22Rv1 (cell line): ENCODE results near the gene CMIP.

Experiments used
- H3K27ac ChIP-seq: fragments of 450-650 bp; 2 replicates; pipeline ENCODE4 v1.5.1; 2017
- CTCF ChIP-seq: fragments of 450-650 bp; IDR thresholded peaks from 2 replicates; pipeline ENCODE4 v1.5.1; 2017; ENCODE audit warnings: mild to moderate bottlenecking
- ZFX ChIP-seq: fragments of 450-650 bp; IDR thresholded peaks from 2 replicates; pipeline ENCODE4 v1.6.1; 2017; ENCODE audit warnings: antibody characterized with exemption, borderline replicate concordance

CMIP gene

GRCh38 chr16:81477697-81478693, 33.4 kb downstream of the CMIP start:
- no peak for TF ChIP-seq CTCF
- no peak for TF ChIP-seq ZFX
- no peak overlapping the region for H3K27ac ChIP-seq

DNA sequence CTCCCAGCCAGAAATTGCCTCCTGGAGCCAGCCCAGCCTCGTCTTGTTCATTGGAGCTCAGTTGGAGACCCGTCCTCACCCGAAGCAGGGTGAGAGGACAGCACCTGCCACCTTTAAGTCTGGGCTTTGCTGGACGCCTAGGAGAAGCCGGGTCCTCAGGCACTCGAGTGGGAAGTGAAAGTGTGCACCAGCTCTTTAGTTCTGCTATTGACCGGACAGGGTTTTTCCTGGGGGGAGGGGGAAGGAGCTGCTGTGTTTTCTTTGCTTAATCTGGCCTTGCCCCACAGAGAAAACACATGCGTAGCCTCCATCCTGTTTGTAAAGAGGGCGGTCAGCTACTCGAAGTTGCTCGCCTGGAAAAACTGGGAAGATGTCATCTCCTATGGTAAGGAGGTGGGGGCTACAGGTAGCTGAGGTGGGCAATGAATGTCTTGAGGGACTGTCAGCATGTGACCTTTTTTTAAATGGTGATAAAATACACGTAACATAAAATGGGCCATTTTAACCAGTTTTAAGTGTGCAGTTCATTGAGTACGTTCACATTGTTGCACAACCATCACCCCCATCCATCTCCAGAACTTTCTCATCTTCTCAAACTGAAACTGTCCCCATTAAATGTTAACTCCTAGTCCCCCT, 34.4 kb downstream of the CMIP start:
- TF ChIP-seq ZFX = no peak
- H3K27ac ChIP-seq = no peak overlapping the region

DNA sequence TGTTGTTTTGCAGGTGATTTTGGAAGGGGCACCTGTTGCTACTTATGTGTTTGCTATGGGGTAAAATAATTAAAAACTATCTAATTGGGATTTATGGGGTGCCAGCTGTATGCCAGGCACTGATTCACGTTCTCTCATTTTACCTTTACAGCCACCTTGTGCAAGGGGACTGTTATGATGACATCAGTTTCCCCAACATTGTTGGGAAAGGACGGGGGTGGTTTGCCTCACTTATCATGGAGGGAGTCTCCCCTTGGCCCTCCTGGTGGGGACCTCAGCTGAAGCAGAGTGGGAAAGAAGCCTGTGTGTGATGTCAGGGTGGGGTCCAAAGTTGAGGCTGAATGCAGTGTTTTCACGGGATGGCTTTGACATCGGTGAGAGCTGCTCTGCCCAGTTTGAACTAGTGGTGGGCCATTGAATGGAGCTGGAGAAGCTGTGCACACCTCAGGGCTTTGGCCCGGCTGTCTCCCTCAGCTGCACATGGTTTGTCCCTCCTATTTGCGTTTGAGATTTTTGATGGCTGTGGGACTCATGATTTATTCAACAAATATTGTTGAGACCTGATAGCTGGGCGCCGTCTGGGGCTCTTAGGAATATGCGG, 36.1 kb downstream of the CMIP start:
- TF ChIP-seq ZFX (no peak), CTCF (no peak)
- no peak overlapping the region for H3K27ac ChIP-seq

DNA sequence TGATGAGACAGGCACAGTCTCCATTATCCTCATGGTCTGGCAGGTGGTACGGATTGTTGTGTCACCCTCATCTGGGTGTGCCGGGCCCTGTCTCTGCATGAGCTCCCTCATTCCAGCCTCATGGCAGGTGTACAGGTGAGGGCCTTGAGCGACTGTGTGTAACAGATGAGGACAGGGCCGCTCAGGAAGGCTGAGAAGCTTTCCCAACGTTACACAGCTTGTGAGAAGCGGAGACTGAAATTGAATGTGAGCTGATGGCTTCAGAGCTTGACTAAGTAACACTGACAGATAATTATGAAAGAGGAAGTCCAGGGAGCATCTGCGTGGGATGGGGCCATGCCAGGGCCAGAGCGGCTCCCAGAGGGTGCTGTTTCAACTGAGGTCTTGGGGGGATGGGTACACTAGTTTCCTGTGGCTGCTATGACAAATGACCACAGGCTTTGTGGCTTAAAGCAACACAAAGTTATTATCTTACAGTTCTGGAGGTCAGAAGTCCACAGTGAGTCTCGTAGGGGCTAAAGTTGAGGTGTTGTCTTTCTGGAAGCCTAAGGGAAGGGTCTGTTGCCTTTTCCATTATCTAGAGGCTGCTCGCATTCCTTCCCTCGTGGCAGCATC, 36.7 kb downstream of the CMIP start:
- H3K27ac ChIP-seq = no peak overlapping the region
- TF ChIP-seq CTCF (no peak), ZFX (no peak)

DNA sequence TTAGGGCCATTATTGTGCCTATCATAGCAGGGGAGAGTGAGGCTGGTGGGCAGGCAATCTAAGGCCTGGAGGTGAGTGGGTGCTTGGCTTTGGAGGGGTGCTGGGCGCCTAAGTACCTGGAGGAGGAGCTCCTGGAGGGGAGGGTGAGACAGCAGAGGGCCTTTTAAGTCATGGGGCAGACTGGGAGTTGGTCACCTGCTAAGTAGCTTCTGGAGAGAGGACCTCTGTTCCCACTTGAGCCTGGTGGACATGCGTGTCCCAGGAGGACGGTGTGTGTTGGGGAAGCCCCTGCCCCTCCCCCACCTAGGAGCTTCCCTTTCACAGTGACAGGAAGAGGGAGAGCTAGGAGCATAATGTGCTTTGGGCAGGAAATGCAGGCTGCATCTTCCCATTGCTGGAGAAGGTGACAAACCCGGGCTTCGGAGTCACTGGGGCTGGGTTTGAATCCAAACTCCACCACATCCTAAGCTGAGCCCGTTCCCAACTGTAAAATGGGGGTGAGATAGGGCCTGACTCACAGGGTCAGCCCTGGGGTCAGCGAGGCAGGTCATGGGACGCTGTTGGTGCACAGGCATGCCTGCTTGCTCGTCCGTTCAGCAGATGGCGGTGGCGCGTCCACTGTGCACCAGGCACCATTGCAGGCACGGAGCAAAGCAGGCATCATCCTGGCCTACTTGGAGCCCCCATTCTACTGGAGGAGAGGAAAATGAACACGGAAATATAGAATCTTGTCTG, 37.9 kb downstream of the CMIP start:
- H3K27ac ChIP-seq = no peak overlapping the region
- no peak for TF ChIP-seq ZFX
- TF ChIP-seq CTCF = no peak

GRCh38 chr16:81483064-81483969, 38.7 kb downstream of the CMIP start:
- TF ChIP-seq ZFX (no peak), CTCF (no peak)
- no peak overlapping the region for H3K27ac ChIP-seq
